ENCODE results near the gene MT1F. TPM values are rescaled to one million over a fixed set of nuclear protein-coding genes. Genes with fewer than 3 reads are reported as not detected.
"Not testable (repeated sequence)": the region's sequence is repeated elsewhere in the genome, so short reads cannot be mapped to it uniquely, and the experiment has no call there.

The MT1F gene
- total RNA-seq, 1 donor: 3.3 TPM

DNA sequence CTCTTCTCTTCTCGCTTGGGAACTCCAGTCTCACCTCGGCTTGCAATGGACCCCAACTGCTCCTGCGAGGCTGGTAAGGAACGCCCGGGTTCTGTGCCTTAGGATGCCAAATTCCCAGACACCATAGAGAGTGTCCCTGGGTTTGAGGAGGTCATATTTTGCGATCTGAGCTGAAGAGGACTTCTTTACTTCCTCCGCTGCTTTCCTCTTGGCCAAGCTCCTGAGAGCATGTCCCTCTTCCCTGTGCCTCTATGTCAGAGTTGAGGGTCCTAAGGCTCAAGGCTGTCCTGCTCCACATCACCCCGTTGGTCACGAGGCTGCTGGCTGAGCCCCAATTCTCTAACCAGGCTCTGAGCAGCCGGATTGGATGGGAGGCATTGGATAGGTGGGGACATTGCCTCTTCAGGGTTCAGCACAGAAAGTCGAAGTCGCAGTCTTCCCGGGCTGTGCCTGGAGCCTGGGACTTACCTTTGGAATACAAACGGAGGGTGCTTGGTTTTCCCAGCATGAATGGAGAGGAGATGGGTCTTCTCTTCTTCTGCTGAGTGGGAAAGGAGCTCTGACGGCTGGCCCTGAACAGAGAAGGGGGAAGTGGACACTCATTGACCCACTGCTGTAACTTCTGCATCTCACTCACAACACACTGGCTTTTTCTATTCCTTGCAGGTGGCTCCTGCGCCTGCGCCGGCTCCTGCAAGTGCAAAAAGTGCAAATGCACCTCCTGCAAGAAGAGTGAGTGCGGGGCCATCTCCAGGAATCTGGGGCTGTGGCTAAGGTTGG lies 12.3 kb downstream of the MT1F start:
- peaks cover 86% of the 10 kb centered on the region for H3K27me3 ChIP-seq (ENCODE audit: insufficient read depth, low read length)
- no peak overlapping the region for H3K4me3 ChIP-seq (ENCODE audit: low read length)
- H3K9me3 ChIP-seq (ENCODE audit: low read depth, low read length): no peaks in the 10 kb centered on the region
- no peaks in the 10 kb centered on the region for H3K4me1 ChIP-seq (ENCODE audit: insufficient read depth, low read length)

DNA sequence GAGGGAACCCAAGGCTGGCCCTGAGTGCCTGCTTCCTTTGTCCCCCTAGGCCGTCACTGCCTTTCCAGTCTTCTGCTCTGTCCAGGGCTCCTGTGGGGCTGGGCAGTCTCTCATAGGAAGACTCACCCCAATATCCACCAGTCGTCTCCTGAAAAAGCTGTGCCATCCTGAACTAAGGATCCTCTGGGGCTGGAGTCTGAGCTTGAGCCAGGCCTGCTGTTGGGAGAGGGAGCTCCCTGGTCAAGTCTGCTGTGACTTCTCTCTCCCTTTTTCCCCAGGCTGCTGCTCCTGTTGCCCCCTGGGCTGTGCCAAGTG lies 12.8 kb downstream of the MT1F start:
- Histone ChIP-seq H3K4me1 (ENCODE audit: insufficient read depth, low read length) (no peaks in the 10 kb centered on the region), H3K27me3 (ENCODE audit: insufficient read depth, low read length) (peaks cover 88% of the 10 kb centered on the region), H3K9me3 (ENCODE audit: low read depth, low read length) (no peaks in the 10 kb centered on the region), H3K4me3 (ENCODE audit: low read length) (no peak overlapping the region)

DNA sequence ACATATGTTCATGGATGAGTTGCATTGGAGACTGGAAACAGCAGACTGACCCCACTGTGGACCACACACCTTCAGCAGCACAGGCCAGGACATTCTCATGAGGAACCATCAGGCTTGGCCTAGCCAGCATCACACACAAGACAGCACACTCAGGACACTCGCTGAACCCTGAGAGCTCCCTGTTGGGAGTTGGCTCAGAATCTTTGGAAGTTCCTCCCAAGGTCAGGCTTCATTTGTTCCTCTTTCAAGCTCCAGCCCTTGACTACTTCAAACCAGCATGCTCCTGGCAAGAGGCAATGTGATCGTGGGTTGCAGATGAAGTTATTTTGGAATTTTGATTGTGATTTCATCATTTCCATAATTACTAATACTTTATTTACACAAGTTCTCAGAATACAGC lies 13.9 kb downstream of the MT1F start:
- not testable (repeated sequence) for H3K4me1 ChIP-seq (ENCODE audit: insufficient read depth, low read length); H3K9me3 ChIP-seq (ENCODE audit: low read depth, low read length); H3K4me3 ChIP-seq (ENCODE audit: low read length)
- H3K27me3 ChIP-seq (ENCODE audit: insufficient read depth, low read length): peaks cover 81% of the 10 kb centered on the region

DNA sequence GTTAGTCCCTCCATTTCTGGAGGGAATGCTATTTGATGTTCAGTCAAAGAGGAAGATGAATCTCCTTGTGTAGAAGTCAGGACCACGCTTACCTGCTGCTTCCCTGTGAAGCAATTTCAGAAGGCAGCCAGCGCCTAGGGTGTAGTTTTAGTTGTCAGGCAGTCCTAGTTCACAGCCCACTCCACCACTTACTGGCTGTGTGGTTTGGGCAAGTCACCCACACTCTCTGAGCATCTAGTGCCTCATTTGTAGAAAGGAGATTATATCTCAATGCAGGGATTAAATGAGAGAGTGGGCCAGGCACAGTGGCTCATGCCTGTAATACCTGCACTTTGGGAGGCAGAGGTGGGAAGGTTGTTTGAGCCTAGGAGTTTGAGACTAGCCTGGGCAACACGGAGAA lies 14.4 kb downstream of the MT1F start:
- H3K4me1 ChIP-seq (ENCODE audit: insufficient read depth, low read length); H3K4me3 ChIP-seq (ENCODE audit: low read length); H3K9me3 ChIP-seq (ENCODE audit: low read depth, low read length): not testable (repeated sequence)
- H3K27me3 ChIP-seq (ENCODE audit: insufficient read depth, low read length): peaks cover 76% of the 10 kb centered on the region

DNA sequence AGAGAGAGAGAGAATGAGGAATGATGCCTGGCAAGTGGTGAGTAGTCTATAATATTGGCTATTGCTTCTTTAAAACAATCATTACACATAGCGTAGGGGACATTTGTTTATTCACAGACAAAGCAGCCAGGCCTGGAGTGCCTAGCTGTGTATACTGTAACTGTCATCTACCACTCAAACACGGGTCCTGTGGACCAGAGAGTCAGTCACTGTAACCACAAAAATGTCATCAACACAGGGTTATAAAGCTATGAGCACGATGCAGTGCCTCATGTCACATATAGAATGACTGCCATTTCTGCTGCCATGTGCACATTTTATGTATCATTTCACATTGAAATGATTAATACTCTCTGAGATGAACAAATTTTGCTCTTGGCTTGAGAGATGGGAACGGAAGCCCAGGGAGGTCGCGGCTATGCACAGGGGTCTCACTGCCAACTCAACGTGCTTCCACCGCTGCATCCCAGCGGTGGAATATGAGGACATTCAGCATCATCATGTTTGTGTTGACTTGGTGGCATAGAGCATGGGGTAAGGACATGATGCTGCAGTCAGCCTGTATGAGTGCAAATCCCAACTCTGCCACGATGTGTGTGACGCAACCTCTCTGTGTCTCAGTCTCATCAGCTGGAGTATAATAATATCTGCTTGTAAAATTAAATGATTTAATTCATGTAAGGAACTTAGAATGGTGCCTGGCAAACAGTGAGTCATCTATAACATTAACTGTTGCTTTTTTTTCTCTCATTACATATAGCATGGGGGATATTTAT lies 15.2 kb downstream of the MT1F start:
- Histone ChIP-seq H3K9me3 (ENCODE audit: low read depth, low read length) (no peaks in the 10 kb centered on the region), H3K4me1 (ENCODE audit: insufficient read depth, low read length) (no peaks in the 10 kb centered on the region), H3K4me3 (ENCODE audit: low read length) (no peak overlapping the region), H3K27me3 (ENCODE audit: insufficient read depth, low read length) (peaks cover 69% of the 10 kb centered on the region)

DNA sequence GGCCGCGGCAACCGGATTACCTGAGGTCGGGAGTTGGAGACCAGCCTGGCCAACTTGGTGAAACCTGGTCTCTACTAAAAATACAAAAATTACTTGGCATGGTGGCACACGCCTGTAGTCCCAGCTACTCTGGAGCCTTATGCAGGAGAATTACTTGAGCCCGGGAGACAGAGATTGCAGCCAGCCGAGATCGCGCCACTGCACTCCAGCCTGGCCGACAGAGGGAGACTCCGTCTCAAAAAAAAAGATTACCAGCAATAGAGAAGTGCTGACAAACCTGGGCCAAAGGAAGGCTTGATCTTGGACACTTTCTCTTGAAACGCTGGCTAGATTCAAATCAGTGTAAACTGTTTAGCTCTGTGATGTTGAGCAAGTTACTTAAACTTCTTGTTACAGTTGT lies 16.2 kb downstream of the MT1F start:
- Histone ChIP-seq H3K9me3 (ENCODE audit: low read depth, low read length) (no peaks in the 10 kb centered on the region), H3K4me3 (ENCODE audit: low read length) (no peak overlapping the region), H3K4me1 (ENCODE audit: insufficient read depth, low read length) (no peaks in the 10 kb centered on the region), H3K27me3 (ENCODE audit: insufficient read depth, low read length) (peaks cover 59% of the 10 kb centered on the region)

DNA sequence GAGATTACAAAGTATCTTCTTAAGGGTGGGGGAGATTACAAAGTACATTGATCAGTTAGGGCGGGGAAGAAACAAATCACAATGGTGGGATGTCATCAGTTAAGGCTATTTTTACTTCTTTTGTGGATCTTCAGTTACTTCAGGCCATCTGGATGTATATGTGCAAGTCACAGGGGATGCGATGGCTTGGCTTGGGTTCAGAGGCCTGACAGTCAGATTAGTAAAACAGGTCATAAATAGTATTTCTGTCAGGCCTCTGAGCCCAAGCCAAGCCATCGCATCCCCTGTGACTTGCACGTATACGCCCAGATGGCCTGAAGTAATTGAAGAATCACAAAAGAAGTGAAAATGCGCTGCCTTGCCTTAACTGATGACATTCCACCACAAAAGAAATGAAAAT lies 16.8 kb downstream of the MT1F start:
- H3K4me1 ChIP-seq (ENCODE audit: insufficient read depth, low read length); H3K4me3 ChIP-seq (ENCODE audit: low read length); H3K9me3 ChIP-seq (ENCODE audit: low read depth, low read length): not testable (repeated sequence)
- peaks cover 52% of the 10 kb centered on the region for H3K27me3 ChIP-seq (ENCODE audit: insufficient read depth, low read length)

DNA sequence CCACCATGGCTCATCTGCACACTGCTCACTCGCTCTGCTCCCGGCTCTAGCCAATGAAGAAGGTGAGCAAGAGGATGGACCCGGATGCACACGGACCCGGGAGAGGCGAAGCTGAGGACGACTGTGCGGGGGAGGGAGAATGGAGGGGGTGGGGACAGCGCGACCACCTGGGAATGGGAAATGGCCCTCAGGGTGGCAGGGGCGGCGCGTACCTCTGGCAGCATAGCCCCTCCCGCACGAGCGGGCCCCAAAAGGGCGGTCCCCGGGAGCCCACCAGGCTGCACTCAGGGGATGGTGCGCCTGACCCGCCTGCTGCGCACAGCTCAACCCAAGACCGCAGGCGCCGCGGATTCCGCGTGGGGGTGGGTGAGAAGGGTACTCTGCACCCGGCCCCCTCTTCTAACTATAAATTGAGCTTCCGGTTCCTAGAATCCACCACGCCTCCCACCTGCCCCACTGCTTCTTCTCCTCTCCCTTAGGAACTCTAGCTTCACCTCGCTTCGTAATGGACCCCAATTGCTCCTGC lies 18.0 kb downstream of the MT1F start:
- Histone ChIP-seq H3K4me3 (ENCODE audit: low read length) (no peak overlapping the region), H3K9me3 (ENCODE audit: low read depth, low read length) (no peaks in the 10 kb centered on the region), H3K27me3 (ENCODE audit: insufficient read depth, low read length) (peaks cover 41% of the 10 kb centered on the region), H3K4me1 (ENCODE audit: insufficient read depth, low read length) (no peaks in the 10 kb centered on the region)

DNA sequence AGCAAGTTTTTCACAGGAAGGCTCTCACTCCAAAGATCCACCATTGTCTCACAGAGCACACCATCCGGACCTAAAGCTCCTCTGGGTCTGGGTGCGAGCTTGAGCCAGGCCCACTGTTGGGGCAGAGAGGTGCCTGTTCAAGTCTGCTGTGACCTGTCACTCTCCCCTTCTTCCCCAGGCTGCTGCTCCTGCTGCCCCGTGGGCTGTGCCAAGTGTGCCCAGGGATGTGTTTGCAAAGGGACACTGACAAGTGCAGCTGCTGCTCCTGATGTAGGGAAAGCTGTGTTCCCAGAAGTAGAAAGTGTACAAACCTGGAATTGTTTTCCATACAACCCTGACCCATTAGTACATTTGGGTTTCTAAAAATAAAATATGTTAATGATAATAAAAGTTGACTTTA lies 19.7 kb downstream of the MT1F start:
- no peak overlapping the region for H3K4me3 ChIP-seq (ENCODE audit: low read length)
- peaks cover 25% of the 10 kb centered on the region for H3K27me3 ChIP-seq (ENCODE audit: insufficient read depth, low read length)
- peaks cover 8% of the 10 kb centered on the region for H3K4me1 ChIP-seq (ENCODE audit: insufficient read depth, low read length)
- no peaks in the 10 kb centered on the region for H3K9me3 ChIP-seq (ENCODE audit: low read depth, low read length)

DNA sequence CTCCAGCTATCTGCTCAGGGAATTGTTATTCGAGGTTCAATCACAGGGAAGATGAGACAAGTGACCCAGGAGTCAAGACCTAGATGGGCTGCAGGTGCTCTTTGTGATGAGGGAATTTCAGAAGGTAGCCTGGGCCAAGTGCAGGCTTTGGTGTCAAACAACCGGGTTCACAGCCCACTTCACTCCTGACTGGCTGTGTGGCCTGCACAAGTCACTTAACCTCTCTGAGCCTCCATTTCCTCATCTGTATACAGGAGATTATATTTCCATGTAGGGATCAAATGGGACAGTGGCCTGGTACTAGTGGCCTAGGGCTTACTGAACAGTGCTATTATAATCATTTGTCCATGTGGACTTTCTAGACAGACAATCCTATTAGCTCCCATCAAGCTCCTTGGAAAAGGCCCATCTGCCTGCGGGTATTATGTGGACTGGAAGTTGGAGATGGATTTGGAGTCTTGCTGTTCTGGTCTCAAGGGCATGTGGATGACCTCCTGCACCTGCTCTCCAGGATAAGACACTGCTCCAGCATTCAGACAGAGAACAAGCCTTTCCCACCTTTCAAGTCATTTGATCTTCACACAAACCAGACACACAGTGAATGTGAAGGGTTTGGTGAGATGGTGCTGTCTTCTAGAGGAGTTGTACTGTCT lies 21.4 kb downstream of the MT1F start:
- no peaks in the 10 kb centered on the region for H3K9me3 ChIP-seq (ENCODE audit: low read depth, low read length)
- peaks cover 22% of the 10 kb centered on the region for H3K4me1 ChIP-seq (ENCODE audit: insufficient read depth, low read length)
- no peak overlapping the region for H3K4me3 ChIP-seq (ENCODE audit: low read length)
- peaks cover 9% of the 10 kb centered on the region for H3K27me3 ChIP-seq (ENCODE audit: insufficient read depth, low read length)

DNA sequence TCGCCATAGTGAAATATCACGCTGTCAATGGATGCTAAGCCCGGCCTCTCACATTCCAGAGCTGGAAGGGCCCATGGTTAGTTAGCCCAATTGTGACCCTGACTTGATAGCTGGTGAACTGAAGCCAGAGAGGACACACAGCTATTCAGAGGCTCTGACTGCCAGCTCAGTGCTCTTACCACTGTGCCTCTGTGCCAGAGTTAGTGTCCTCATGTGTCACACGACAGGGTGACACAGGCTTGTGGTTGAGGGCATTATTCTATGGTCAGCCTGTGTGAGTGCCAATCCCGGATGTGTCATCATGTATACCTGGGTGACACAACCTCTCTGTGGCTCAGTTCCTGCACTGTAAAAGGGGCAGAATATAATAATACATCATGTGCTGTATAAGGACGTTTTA lies 22.1 kb downstream of the MT1F start:
- H3K4me1 ChIP-seq (ENCODE audit: insufficient read depth, low read length): peaks cover 22% of the 10 kb centered on the region
- peaks cover 9% of the 10 kb centered on the region for H3K27me3 ChIP-seq (ENCODE audit: insufficient read depth, low read length)
- H3K4me3 ChIP-seq (ENCODE audit: low read length): no peak overlapping the region
- no peaks in the 10 kb centered on the region for H3K9me3 ChIP-seq (ENCODE audit: low read depth, low read length)

DNA sequence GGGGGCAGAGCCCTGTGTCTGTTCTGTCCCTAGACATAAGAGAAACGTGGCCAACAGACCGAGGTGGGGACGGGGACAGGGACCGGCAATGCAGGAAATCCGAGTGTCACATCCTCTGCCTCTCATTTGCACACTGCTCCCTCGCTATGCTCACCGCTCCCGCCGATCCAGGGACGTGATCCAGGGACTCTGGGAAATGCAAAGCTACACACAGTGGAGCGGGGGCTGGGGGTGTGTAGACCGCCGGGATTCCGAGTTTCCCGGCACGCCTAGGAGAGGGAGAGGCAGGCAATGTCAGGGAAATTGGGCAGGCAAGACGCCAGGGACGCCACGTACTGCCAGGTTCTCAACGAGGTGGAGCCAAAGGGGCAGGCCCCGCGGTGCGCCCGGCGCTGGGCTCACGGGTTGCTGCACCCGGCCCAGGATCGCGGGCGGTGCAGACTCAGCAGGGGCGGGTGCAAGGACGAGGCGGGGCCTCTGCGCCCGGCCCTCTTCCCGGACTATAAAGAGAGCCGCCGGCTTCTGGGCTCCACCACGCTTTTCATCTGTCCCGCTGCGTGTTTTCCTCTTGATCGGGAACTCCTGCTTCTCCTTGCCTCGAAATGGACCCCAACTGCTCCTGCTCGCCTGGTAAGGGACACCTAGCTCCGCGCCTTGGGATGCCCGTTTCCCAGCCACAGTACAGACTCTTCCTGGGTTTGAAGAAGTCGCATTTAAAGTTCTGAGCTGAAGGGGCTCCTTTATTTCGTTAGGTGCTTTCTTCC lies 24.4 kb downstream of the MT1F start, which contains the start of gene MT1X:
TSS of gene MT1X (plus strand) at position 532 of the 764 bp plus-strand sequence. CDS start at position 603, 71 bp downstream.
- Histone ChIP-seq H3K4me1 (ENCODE audit: insufficient read depth, low read length) (peaks cover 22% of the 10 kb centered on the region), H3K4me3 (ENCODE audit: low read length) (peak within 1 kb of the TSS; percentile 61), H3K27me3 (ENCODE audit: insufficient read depth, low read length) (no peaks in the 10 kb centered on the region), H3K9me3 (ENCODE audit: low read depth, low read length) (no peaks in the 10 kb centered on the region)

DNA sequence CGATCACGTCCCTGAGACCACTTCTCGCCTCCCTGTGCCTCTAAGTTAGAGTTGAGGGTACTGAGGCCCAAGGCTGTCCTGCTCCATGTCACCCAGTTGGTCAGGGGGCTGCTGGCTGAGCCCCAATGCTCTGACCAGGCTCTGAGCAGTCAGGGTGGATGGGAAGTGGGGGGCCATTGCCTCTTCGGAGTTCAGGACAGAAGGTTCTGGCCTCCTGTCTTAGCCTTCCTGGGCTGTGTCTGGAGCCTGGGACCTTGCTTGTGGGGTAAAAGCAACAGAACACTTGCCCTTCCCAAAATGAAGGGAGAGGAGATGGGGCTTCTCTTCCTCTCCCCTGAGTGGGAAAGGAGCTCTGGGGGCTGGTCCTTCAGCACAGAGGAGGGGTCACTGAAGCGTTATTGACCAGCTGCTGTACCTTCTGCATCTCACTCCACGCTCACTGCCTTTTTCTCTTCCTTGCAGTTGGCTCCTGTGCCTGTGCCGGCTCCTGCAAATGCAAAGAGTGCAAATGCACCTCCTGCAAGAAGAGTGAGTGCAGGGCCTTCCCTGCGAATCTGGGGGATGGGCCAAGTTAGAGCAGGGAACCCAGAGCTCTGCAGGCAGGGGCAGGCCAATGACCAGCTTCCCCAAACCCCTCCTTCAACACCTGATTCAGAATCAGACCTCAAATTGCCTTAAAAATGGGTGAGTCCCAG lies 25.1 kb downstream of the MT1F start:
- peaks cover 22% of the 10 kb centered on the region for H3K4me1 ChIP-seq (ENCODE audit: insufficient read depth, low read length)
- no peaks in the 10 kb centered on the region for H3K27me3 ChIP-seq (ENCODE audit: insufficient read depth, low read length)
- H3K9me3 ChIP-seq (ENCODE audit: low read depth, low read length): no peaks in the 10 kb centered on the region

DNA sequence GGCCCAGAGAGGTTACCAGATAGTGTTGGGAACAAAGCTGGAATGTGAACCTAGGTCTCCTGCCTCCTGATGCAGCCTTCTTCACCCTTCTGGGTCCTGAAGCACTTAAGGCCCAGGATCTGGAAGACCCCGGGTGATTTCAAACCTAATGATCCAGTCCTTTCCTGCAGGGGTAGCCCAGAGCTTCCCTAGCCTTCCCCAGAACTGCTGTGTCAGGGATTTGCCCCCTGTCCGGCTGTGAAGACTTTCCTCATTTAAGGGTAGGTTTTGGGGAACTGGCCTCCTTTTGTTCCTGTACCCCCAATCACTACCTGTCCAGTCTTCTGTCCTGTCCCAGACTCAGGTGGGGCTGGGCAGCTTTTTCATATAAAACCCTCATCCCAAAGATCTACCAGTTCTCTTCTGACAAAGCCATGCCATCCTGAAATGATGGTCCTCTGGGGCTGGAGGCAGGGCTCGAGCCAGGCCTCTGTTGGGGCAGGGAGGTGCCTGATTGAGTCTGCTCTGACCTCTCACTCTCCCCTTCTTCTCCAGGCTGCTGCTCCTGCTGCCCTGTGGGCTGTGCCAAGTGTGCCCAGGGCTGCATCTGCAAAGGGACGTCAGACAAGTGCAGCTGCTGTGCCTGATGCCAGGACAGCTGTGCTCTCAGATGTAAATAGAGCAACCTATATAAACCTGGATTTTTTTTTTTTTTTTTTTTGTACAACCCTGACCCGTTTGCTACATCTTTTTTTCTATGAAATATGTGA lies 25.8 kb downstream of the MT1F start:
- no peaks in the 10 kb centered on the region for H3K27me3 ChIP-seq (ENCODE audit: insufficient read depth, low read length)
- no peak overlapping the region for H3K4me3 ChIP-seq (ENCODE audit: low read length)
- H3K4me1 ChIP-seq (ENCODE audit: insufficient read depth, low read length): peaks cover 22% of the 10 kb centered on the region
- H3K9me3 ChIP-seq (ENCODE audit: low read depth, low read length): no peaks in the 10 kb centered on the region

More for the DNA sequence above, 25.1 kb downstream of the MT1F start:
- H3K4me3 ChIP-seq (ENCODE audit: low read length): peak overlapping the region; percentile 61
